ENCODE results near the gene LARGE1.
A peak's percentile ranks its signal among the peaks of the same experiment; 100 is the strongest.

Gene LARGE1

DNA sequence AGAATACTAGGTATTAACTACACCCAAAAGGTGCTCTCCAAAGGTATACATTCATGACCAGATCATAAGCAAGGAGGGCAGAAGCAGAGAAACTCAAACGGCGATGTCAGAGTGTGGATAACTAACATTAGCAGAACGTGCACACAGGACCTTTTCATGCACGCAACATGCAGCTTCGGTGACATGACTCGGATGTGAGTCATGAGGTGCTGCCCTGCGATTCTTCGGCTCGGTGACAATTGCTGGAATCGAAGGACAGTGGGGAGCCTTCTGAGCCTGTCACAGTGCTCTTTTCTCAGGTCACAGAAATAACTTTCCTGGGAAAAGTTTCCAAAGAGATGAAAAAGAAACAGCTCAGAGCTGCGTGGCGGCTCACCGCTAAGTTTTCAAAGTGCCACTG, 443.6 kb downstream of the LARGE1 start:
- H3K36me3 Mint-ChIP-seq (ENCODE audit: low read depth), result no peaks in the 10 kb centered on the region
- no peak overlapping the region for H3K4me3 Mint-ChIP-seq
- peaks cover 20% of the 10 kb centered on the region for H3K4me1 Mint-ChIP-seq
- H3K27me3 Mint-ChIP-seq (ENCODE audit: low read depth), result peaks cover 7% of the 10 kb centered on the region
- H3K9me3 Mint-ChIP-seq, result no peaks in the 10 kb centered on the region
- no peak overlapping the region for H3K27ac Mint-ChIP-seq
- TF ChIP-seq, protein P1, sequence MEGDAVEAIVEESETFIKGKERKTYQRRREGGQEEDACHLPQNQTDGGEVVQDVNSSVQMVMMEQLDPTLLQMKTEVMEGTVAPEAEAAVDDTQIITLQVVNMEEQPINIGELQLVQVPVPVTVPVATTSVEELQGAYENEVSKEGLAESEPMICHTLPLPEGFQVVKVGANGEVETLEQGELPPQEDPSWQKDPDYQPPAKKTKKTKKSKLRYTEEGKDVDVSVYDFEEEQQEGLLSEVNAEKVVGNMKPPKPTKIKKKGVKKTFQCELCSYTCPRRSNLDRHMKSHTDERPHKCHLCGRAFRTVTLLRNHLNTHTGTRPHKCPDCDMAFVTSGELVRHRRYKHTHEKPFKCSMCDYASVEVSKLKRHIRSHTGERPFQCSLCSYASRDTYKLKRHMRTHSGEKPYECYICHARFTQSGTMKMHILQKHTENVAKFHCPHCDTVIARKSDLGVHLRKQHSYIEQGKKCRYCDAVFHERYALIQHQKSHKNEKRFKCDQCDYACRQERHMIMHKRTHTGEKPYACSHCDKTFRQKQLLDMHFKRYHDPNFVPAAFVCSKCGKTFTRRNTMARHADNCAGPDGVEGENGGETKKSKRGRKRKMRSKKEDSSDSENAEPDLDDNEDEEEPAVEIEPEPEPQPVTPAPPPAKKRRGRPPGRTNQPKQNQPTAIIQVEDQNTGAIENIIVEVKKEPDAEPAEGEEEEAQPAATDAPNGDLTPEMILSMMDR (IDR thresholded peaks at IDR 0.05; ENCODE audit: unreplicated experiment in 3 of 3), result no peak

DNA sequence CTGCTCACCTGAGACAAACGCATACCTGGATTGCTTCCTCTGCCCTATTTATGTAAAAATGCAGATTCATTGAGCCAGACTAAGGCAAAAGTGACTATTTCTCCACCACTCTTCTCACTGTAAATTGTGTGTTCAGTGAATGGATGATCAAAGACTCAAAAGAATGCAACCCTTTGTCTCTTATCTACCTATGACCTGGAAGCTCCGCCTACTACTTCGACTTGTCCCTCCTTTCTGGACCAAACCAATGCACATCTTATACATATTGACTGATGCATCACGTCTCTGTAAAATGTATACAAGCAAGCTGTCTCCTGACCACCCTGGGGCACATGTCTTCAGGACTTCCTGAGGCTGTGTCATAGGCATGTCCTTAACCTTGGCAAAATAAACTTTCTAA, 444.1 kb downstream of the LARGE1 start:
- H3K36me3 Mint-ChIP-seq (ENCODE audit: low read depth), result no peaks in the 10 kb centered on the region
- H3K9me3 Mint-ChIP-seq, result no peaks in the 10 kb centered on the region
- H3K4me1 Mint-ChIP-seq, result peaks cover 20% of the 10 kb centered on the region
- no peak overlapping the region for H3K27ac Mint-ChIP-seq
- TF ChIP-seq, protein P1 (IDR thresholded peaks at IDR 0.05; ENCODE audit: unreplicated experiment in 3 of 3), result no peak
- H3K4me3 Mint-ChIP-seq, result no peak overlapping the region
- H3K27me3 Mint-ChIP-seq (ENCODE audit: low read depth), result peaks cover 7% of the 10 kb centered on the region

DNA sequence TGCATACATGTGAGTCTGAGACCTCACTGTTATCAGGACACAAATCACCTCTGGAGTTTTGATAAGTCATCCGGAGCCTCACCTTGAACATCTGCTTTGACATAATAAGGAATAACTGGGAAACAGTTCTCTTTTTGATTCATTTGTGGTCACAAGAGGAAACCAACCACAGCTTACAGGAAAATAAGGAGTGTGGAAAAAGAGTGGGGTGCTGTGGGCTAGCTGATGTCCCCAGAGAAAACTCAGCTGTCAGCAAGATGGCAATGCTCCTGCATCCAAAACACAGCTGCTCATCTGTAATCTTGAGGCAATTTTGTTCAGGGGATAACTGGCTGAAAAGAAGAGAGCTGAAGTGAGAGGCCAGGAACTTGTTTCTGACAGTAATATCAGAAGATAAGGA, 445.7 kb downstream of the LARGE1 start:
- H3K9me3 Mint-ChIP-seq, result peaks cover 3% of the 10 kb centered on the region
- no peak overlapping the region for H3K27ac Mint-ChIP-seq
- TF ChIP-seq, protein P1 (IDR thresholded peaks at IDR 0.05; ENCODE audit: unreplicated experiment in 3 of 3), result no peak
- peaks cover 15% of the 10 kb centered on the region for H3K4me1 Mint-ChIP-seq
- H3K4me3 Mint-ChIP-seq, result no peak overlapping the region
- no peaks in the 10 kb centered on the region for H3K36me3 Mint-ChIP-seq (ENCODE audit: low read depth)
- peaks cover 7% of the 10 kb centered on the region for H3K27me3 Mint-ChIP-seq (ENCODE audit: low read depth)

DNA sequence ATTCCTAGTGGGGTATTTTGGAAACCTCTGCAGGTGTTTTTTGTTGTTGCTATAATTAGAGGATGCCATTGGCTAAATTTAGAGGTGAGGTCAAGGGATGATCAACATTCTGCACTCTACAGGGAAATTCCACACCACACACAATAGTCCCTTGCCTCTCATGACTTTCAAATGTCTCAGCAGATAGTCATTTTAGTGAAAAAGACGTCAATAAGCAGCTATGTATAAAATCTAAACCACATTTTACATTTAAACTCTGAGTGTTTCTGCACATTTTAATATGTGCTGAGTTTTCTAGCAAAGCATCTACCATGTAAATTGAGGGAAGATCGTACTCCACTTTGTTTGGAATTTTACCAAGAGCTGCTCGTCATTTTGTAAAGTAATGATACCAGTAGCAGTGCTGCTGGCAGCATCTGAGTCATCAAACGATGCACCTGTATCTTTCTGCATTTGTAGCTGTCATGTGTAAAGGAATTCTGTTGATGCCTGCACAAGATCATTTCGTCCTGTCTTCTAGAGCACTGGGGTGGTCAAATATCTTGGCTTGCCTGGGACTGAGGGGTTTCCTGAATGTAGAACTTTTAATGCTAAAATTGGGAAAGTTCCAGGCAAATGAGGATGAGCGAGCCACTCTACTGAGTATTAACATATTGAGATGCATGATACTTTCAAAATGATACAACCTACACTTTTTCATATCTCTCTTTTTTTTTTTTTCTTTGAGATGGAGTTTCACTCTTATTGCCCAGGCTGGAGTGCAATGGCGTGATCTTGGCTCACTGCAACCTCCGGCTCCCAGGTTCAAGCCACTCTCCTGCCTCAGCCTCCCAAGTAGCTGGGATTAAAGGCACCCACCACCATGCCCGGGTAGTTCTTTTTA, 447.6 kb downstream of the LARGE1 start:
- peaks cover 15% of the 10 kb centered on the region for H3K4me1 Mint-ChIP-seq
- peaks cover 3% of the 10 kb centered on the region for H3K27me3 Mint-ChIP-seq (ENCODE audit: low read depth)
- no peak overlapping the region for H3K27ac Mint-ChIP-seq
- H3K4me3 Mint-ChIP-seq, result no peak overlapping the region
- no peaks in the 10 kb centered on the region for H3K36me3 Mint-ChIP-seq (ENCODE audit: low read depth)
- TF ChIP-seq, protein P1 (IDR thresholded peaks at IDR 0.05; ENCODE audit: unreplicated experiment in 3 of 3), result no peak
- peaks cover 3% of the 10 kb centered on the region for H3K9me3 Mint-ChIP-seq

DNA sequence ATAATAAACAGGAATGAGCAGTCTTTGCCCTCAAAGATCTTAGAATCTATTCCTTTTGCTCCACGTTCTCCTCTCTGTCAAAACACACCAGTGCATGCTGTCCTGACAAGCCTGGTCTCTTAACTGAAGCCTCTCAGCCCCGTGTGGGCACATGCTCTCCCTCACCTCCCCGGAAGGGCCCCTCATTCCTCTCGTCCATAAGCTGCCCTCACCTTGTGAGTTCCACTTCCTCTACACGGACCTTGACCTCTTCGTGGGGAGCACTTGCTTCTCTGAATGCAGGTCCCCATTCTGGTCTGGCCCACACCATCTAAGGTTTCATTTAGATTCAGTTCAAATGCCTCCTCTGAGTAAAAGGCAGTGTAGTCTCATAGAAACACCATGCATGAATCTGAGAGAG, 449.8 kb downstream of the LARGE1 start:
- Mint-ChIP-seq H3K4me3 (no peak overlapping the region), H3K4me1 (peaks cover 8% of the 10 kb centered on the region), H3K27me3 (ENCODE audit: low read depth) (no peaks in the 10 kb centered on the region), H3K36me3 (ENCODE audit: low read depth) (no peaks in the 10 kb centered on the region), H3K27ac (peak overlapping the region in 1 of 3 experiments; percentile 78), H3K9me3 (peaks cover 3% of the 10 kb centered on the region)
- TF ChIP-seq, protein P1 (IDR thresholded peaks at IDR 0.05; ENCODE audit: unreplicated experiment in 3 of 3), result no peak

DNA sequence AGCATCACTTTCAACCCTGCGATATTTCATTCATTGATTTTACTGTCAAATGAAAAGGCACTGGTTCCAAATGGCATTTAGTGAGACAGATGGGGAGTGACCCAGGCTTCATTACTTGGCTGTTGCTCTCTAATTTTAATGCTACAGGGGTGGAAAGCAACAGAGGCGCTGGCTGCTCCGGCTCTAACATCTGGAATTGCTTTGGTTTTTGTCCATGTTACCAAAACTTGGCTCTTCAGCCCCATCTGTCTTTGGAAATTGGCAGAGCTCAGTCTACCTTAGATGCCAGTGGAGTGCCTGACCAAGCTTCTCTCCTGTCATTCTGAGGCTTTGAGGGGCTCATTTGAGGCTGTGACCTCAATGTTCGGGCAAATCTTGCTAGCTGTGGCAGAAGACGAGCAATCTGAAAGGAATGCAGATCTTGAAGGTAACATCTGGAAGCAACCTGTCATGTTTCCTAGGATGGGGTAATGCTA, 452.6 kb downstream of the LARGE1 start:
- Mint-ChIP-seq H3K27me3 (ENCODE audit: low read depth) (no peaks in the 10 kb centered on the region), H3K9me3 (peaks cover 3% of the 10 kb centered on the region), H3K4me1 (peaks cover 8% of the 10 kb centered on the region), H3K36me3 (ENCODE audit: low read depth) (no peaks in the 10 kb centered on the region), H3K27ac (peak overlapping the region in 2 of 3 experiments; percentile 33 to 88), H3K4me3 (no peak overlapping the region)
- TF ChIP-seq, protein P1 (IDR thresholded peaks at IDR 0.05; ENCODE audit: unreplicated experiment in 3 of 3), result no peak

Measured in nephron (organoid).